SJCRH30 (cell line): ENCODE measurements around the gene PRUNE2. TPM values are rescaled to one million over a fixed set of nuclear protein-coding genes. Genes with fewer than 3 reads are reported as not detected.

Source experiments
- DNase-seq, 2 experiments: peaks; one replicate each; pipeline ENCODE4 v3.0.0-alpha.2; 2015 to 2020
- H3K27ac ChIP-seq: fragments of 250-450 bp; sonication (Bioruptor Pico); 2 replicates; pipeline ENCODE4 v1.5.1; 2020; ENCODE audit warnings: mild to moderate bottlenecking, moderate library complexity
- H3K27me3 ChIP-seq: fragments of 250-450 bp; sonication (Bioruptor Pico); 2 replicates; pipeline ENCODE4 v1.5.1; 2020; ENCODE audit warnings: mild to moderate bottlenecking, moderate library complexity
- H3K36me3 ChIP-seq: fragments of 250-450 bp; sonication (Bioruptor Pico); 2 replicates; pipeline ENCODE4 v1.5.1; 2020; ENCODE audit warnings: mild to moderate bottlenecking, moderate library complexity
- H3K4me1 ChIP-seq: fragments of 250-450 bp; sonication (Bioruptor Pico); 2 replicates; pipeline ENCODE4 v1.5.1; 2020; ENCODE audit warnings: mild to moderate bottlenecking, moderate library complexity
- H3K4me3 ChIP-seq: fragments of 250-450 bp; sonication (Bioruptor Pico); 2 replicates; pipeline ENCODE4 v1.5.1; 2020; ENCODE audit warnings: mild to moderate bottlenecking, moderate library complexity
- H3K9me3 ChIP-seq: fragments of 250-450 bp; sonication (Bioruptor Pico); replicated peaks from 2 replicates; pipeline ENCODE4 v1.5.1; 2020; ENCODE audit warnings: mild to moderate bottlenecking, moderate library complexity
- total RNA-seq: library from RNA; depleted of rRNA; stranded (reverse); fragments of >200 nt; shearing (Covaris generic); gene quantifications from 2 replicates; pipeline ENCODE4 v1.2.3, GENCODE V29; 2014

Gene PRUNE2
- total RNA-seq, 1 experiment from 2014 or later, result 25.0 TPM

DNA sequence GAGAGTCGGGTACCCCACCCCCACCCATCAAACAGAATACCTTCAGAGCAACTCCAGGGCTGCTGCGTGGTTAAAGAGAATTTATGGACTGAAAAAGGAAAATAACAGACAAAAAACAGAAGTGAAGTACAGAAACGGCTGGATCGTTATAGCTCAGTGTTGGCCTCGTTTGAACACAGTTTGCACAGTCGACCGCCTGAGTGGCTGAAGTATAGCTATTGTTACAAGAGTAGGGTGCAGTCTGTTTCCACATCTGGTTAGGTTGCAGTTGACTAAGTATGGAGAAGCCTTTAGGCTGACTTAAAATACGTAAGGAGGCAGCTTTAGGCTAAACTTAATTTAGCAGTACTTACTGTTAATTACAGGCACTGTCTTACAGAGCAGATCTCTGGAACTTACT lies 325.7 kb downstream of the PRUNE2 start:
- Histone ChIP-seq H3K27ac (no peak overlapping the region), H3K9me3 (no peaks in the 10 kb centered on the region), H3K4me1 (no peaks in the 10 kb centered on the region), H3K27me3 (0 out of 2 replicates have a peak, but pooled peaks cover 3% of the 10 kb centered on the region), H3K36me3 (no peaks in the 10 kb centered on the region), H3K4me3 (no peak overlapping the region)
- DNase-seq, result no peak

DNA sequence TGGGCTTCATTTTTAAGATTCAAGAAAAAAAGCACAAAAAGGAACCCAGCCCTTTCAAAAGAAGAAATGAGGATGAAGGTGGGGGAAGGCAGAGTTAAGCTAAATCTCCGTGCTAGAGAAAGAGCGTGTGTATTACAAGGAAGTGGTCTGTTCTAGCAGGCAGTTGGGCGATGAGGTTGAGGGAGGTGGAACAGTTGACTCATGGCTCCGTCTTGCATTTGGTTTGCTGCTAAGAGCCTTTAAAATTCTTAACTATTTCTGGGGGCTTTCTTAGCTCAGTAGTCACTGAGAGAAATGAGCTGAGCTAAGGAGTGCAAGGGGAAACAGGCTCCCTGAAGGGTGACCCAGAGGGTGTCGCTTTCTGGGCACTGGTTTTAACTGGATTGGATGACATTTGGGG lies 329.6 kb downstream of the PRUNE2 start:
- DNase-seq, result peak; percentile 7 to 31
- H3K4me3 ChIP-seq, result no peak overlapping the region
- no peaks in the 10 kb centered on the region for H3K36me3 ChIP-seq
- H3K27me3 ChIP-seq, result no peaks in the 10 kb centered on the region
- H3K4me1 ChIP-seq, result no peaks in the 10 kb centered on the region
- no peak overlapping the region for H3K27ac ChIP-seq
- H3K9me3 ChIP-seq, result no peaks in the 10 kb centered on the region

GRCh38 chr9:76575761-76576160 lies 330.2 kb downstream of the PRUNE2 start:
- Histone ChIP-seq H3K4me1 (no peaks in the 10 kb centered on the region), H3K9me3 (0 out of 2 replicates have a peak, but pooled peaks cover under 1% of the 10 kb centered on the region), H3K27me3 (no peaks in the 10 kb centered on the region), H3K36me3 (no peaks in the 10 kb centered on the region), H3K27ac (no peak overlapping the region), H3K4me3 (no peak overlapping the region)
- no peak for DNase-seq

- no peaks in the 10 kb centered on the region for H3K4me1 ChIP-seq
Measured at GRCh38 chr9:76573905-76574760, 331.8 kb downstream of the PRUNE2 start.

GRCh38 chr9:76573408-76573807 lies 332.5 kb downstream of the PRUNE2 start:
- no peak for DNase-seq
- Histone ChIP-seq H3K36me3 (no peaks in the 10 kb centered on the region), H3K27ac (no peak overlapping the region), H3K4me1 (no peaks in the 10 kb centered on the region), H3K9me3 (0 out of 2 replicates have a peak, but pooled peaks cover 4% of the 10 kb centered on the region), H3K4me3 (no peak overlapping the region), H3K27me3 (no peaks in the 10 kb centered on the region)

More at GRCh38 chr9:76573905-76574760, 331.8 kb downstream of the PRUNE2 start:
- Histone ChIP-seq H3K4me3 (no peak overlapping the region), H3K27me3 (no peaks in the 10 kb centered on the region), H3K36me3 (no peaks in the 10 kb centered on the region), H3K9me3 (0 out of 2 replicates have a peak, but pooled peaks cover 4% of the 10 kb centered on the region), H3K27ac (no peak overlapping the region)
- no peak for DNase-seq

GRCh38 chr9:76572151-76572550 lies 333.8 kb downstream of the PRUNE2 start:
- 0 out of 2 replicates have a peak, but pooled peaks cover 4% of the 10 kb centered on the region for H3K9me3 ChIP-seq
- no peaks in the 10 kb centered on the region for H3K4me1 ChIP-seq
- no peak overlapping the region for H3K4me3 ChIP-seq
- DNase-seq, result no peak
- H3K27ac ChIP-seq, result no peak overlapping the region
- H3K36me3 ChIP-seq, result no peaks in the 10 kb centered on the region
- no peaks in the 10 kb centered on the region for H3K27me3 ChIP-seq

- Histone ChIP-seq H3K36me3 (no peaks in the 10 kb centered on the region), H3K4me3 (no peak overlapping the region), H3K27ac (no peak overlapping the region), H3K4me1 (no peaks in the 10 kb centered on the region), H3K9me3 (0 out of 2 replicates have a peak, but pooled peaks cover 4% of the 10 kb centered on the region), H3K27me3 (no peaks in the 10 kb centered on the region)
- no peak for DNase-seq
Measured at GRCh38 chr9:76571743-76572146, 334.2 kb downstream of the PRUNE2 start.

GRCh38 chr9:76571288-76571687 lies 334.6 kb downstream of the PRUNE2 start:
- Histone ChIP-seq H3K27ac (no peak overlapping the region), H3K4me1 (no peaks in the 10 kb centered on the region), H3K36me3 (no peaks in the 10 kb centered on the region), H3K9me3 (0 out of 2 replicates have a peak, but pooled peaks cover 4% of the 10 kb centered on the region), H3K27me3 (no peaks in the 10 kb centered on the region), H3K4me3 (no peak overlapping the region)
- DNase-seq, result no peak

DNA sequence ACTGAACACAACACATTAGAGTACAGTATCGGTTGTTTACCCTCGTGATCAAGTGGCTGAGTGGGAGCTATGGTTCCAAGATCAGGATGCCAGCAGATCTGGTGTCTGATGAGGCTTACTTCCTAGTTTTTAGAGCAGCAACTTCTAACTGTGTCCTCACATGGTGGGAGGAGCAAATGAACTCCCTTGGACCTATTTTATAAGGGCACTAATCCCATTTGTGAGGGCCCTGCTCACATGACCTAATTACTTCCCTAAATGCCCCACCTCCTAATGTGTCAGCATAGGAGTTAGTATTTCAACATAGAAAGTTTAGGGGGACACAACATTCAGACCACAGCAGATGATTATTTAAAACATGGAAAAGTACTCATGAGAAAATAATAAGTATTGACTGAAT lies 335.1 kb downstream of the PRUNE2 start:
- DNase-seq, result no peak
- Histone ChIP-seq H3K27ac (no peak overlapping the region), H3K4me1 (no peaks in the 10 kb centered on the region), H3K36me3 (no peaks in the 10 kb centered on the region), H3K9me3 (0 out of 2 replicates have a peak, but pooled peaks cover 4% of the 10 kb centered on the region), H3K4me3 (no peak overlapping the region), H3K27me3 (no peaks in the 10 kb centered on the region)

DNA sequence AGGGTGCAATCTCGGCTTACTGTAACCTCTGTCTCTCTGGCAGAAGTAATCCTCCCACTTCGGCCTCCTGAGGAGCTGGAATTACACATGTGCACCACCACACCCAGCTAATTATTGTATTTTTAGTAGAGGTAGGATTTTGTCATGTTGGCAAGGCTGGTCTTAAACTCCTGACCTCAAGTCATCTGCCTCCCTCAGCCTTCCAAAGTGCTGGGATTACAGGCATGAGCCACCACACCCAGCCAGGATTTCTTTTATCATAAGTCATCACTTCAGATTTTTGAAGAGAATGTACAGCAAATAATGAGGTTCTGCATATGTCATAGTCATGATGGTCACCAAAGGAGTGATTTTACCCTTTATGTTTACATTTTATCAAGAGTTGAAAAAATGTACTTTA lies 338.8 kb downstream of the PRUNE2 start:
- H3K9me3 ChIP-seq, result 0 out of 2 replicates have a peak, but pooled peaks cover 4% of the 10 kb centered on the region
- no peaks in the 10 kb centered on the region for H3K36me3 ChIP-seq
- no peaks in the 10 kb centered on the region for H3K27me3 ChIP-seq
- H3K4me1 ChIP-seq, result no peaks in the 10 kb centered on the region
- H3K27ac ChIP-seq, result no peak overlapping the region
- no peak for DNase-seq
- no peak overlapping the region for H3K4me3 ChIP-seq

- H3K9me3 ChIP-seq, result no peaks in the 10 kb centered on the region
- no peaks in the 10 kb centered on the region for H3K4me1 ChIP-seq
- H3K36me3 ChIP-seq, result no peaks in the 10 kb centered on the region
- no peak for DNase-seq
- no peak overlapping the region for H3K27ac ChIP-seq
- H3K4me3 ChIP-seq, result no peak overlapping the region
- 0 out of 2 replicates have a peak, but pooled peaks cover 1% of the 10 kb centered on the region for H3K27me3 ChIP-seq
Measured at GRCh38 chr9:76564297-76564696, 341.6 kb downstream of the PRUNE2 start.

GRCh38 chr9:76562511-76562911 lies 343.4 kb downstream of the PRUNE2 start:
- Histone ChIP-seq H3K27ac (no peak overlapping the region), H3K36me3 (no peaks in the 10 kb centered on the region), H3K4me3 (no peak overlapping the region), H3K4me1 (no peaks in the 10 kb centered on the region), H3K27me3 (0 out of 2 replicates have a peak, but pooled peaks cover 3% of the 10 kb centered on the region), H3K9me3 (no peaks in the 10 kb centered on the region)
- DNase-seq, result no peak

- Histone ChIP-seq H3K27me3 (0 out of 2 replicates have a peak, but pooled peaks cover 3% of the 10 kb centered on the region), H3K4me1 (no peaks in the 10 kb centered on the region), H3K36me3 (no peaks in the 10 kb centered on the region), H3K4me3 (no peak overlapping the region), H3K9me3 (no peaks in the 10 kb centered on the region), H3K27ac (no peak overlapping the region)
- DNase-seq, result no peak
Measured at GRCh38 chr9:76561900-76562299, 344.0 kb downstream of the PRUNE2 start.
